ENCODE data around the gene BHMT.
"Not testable (repeated sequence)": the region's sequence is repeated elsewhere in the genome, so short reads cannot be mapped to it uniquely, and the experiment has no call there.

The BHMT gene

DNA sequence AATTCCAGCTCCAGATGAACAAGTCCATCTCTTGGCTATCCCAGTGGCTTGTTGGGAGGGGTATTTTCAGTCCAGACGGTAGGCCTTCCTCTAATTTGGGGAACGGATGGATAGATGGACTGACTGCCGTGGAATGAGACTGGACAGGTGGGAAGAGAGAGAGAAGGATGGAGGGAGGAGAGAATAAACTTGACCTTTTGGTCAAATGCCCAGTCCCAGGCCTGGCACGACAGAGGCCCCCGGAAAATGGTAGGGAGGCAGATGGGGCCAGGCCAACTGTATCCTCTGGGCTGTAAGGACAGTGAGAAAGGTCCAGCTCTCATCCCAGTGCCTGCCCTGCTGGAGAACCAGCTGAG lies 1.1 kb downstream of the BHMT start:
- DNase-seq, result no peak

DNA sequence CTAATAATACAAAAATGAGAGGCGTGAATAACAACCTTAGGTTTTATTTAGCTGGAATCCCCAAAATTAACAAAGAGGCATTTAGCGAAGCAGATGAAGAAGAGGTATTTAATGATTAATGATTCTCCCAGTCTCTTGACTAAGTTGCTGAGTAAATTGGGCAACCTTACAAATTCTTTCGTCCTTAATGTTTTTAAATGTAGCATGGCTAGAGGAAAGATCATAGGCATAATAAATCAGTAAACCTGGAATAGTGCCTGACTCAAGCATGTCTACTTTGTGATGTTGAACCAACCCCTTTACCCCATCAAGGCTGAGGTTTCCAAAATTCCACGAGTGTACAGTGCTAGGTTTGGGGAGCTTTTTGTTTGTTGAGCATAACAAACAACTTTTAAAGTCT lies 7.9 kb downstream of the BHMT start:
- DNase-seq, result no peak

DNA sequence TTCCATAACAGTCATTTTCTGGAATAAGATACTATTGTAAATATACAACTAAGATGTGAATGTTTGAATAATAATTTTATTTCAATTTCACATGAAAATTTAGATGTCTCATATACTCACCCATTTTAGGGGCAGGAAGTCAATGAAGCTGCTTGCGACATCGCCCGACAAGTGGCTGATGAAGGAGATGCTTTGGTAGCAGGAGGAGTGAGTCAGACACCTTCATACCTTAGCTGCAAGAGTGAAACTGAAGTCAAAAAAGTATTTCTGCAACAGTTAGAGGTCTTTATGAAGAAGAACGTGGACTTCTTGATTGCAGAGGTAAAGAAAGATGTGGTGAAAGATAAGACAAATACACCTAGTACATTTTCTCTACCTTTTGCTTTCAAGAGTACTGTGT lies 8.6 kb downstream of the BHMT start:
- DNase-seq, result no peak

DNA sequence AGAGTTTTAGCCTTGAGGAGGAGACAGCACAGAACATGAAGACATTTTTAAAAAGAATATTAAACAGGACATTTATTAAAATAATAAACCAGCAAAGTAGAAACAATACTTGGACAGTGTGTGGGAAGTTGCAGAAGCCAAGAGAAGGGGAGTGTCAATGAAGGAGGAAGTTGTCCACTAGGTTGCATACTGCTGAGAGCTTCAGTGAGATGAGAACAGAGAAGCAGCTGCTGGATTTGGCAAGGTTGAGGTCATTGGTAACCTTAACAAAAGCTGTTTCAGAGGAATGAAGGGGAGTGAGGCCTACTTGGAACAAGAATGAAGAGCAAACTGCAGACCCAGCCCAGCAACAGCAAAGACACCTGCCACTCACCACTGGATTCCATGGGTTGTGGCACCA lies 11.4 kb downstream of the BHMT start:
- no peak for DNase-seq

DNA sequence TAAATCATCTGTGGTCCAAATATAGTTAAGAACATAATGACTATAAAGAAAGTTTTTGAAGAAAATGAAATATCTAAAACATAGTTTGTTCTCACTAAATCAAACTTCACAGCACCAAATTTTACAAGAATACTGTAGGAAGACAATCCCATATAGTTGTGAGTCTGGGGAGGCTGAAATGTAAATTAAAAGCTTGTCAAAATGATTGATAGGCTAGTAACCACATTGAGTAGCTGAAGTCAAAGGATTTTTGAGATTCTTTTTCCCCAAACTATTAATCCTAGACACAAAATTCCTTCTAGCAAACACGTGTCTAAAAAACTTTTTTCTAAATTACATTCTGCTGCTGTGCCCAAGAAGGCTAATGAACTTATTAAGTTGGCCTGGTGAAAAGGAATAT lies 13.0 kb downstream of the BHMT start:
- DNase-seq, result no peak

DNA sequence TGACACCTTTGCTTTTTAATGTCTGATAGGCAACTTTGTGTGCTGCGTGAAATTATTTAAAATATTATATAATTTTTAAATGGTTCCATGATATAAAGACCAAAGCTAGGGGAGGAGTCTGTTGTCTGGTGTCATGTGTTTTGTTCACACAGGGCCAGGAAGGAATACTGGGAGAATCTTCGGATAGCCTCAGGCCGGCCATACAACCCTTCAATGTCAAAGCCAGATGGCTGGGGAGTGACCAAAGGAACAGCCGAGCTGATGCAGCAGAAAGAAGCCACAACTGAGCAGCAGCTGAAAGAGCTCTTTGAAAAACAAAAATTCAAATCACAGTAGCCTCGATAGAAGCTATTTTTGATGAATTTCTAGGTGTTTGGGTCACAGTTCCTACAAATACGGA lies 19.2 kb downstream of the BHMT start:
- DNase-seq, result no peak

DNA sequence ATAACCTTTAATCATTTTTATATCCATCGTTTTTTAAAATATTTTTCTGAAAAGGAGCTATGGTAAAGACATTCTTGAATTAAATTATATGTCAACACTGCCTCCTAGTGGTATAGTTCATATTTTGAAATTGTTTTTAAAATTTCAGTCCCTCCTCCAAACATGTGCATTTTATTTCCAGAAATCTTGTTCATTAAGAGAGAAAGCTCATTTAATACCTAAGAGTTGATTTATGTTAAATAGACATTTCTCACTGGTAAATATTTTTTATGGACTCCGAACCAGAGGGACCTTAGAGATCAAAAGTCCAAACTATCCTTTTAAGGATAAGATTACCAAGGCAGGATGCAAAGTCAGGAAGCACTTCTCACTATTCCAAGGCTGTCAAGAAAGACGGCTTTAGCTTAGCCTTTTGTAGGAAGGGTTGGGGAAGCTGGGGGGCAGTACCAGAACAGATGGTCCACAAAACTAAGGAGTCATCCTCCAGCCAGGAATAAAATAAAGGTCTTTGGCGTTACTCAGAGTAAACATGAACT lies 21.6 kb downstream of the BHMT start:
- DNase-seq, result peak; percentile 27

DNA sequence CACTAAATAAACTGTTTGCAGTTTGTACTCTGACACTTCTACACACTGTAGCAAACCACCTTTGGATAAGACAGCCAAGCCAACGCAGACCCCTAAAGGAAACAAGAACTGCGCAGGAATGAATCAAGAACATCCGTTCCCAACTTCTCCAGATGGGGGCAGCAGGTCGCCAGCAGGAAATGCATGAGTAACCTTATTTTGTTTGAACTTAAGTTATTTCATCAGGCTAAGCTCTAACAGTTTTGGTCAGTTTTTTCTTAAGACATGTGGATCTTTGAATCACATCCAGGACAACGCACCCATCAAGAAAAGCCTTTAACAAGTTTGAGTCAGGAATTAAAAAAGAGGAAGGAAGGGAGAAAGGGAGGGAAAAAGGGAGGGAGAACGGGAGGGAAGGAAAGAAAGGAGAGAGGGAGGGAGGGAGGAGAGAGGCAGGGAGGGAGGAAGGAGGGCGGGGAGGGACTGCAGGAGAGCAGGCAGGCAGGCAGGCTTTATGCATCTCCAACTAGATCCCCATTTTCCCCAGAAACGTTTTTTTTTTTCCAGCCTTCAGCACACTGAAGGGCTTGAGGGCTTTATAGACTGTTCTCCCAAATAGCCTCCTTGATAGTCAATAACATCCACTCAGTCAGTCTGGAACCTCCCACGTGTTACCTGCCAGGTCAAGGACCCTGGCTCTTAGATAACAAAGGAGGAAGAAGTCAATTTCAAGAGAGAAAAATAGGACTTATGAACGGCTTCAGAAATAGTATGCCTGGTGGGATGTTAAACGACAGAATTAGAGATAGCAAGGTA lies 22.2 kb downstream of the BHMT start:
- DNase-seq, result peak; percentile 29

DNA sequence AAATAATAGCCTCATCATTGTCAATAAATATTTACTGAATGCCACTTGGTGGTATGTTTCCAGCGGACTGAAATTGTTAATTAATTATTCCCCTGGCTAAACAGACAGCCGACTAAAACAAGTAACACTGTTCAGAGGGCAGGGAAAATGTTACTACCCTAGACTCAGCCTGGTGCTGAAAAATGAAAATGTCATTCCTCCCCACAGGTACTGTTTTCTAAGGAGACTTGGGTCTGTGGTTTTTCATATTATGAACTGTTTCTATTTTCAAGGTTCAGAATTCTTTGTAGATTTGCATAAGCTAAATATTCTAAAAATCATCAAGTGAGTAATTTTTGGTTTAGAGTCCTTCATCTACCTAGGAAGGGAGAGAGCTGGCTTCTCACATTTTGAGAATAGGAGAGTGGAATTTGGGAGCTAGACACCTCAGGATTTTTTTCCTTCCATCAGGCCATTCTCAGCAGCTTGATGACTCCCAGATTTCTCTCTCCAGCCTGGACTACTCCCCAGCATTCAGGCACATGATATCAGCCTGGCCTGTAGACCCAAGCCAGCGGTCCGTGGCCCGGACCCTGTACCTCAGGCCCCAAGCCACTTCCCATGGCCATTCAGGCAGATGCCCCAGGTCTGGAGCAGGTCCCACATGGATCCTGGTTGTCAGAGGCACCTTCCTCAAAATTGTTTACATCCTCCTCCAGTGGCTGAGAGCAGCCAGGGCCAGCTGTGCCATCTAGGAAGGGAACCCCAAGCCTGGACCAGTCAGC lies 24.4 kb downstream of the BHMT start:
- no peak for DNase-seq

DNA sequence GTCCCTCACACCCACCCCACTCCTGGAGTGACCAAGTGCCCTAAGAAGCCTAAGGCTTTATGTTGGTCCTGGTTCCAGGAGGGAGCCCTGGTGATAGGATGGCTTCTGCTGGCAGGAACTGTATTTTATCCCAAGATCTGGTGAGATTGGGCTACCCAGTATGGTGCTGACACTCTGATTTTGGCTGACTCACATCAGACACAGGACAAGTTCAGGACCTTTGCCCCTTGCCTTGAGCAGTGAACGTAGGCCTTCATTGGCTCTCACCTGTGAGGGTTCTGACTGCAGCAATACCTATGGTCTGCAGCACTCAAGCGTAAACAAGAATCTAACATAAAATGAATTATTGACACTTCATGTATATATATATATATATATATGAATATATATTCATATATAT lies 25.0 kb downstream of the BHMT start:
- no peak for DNase-seq

DNA sequence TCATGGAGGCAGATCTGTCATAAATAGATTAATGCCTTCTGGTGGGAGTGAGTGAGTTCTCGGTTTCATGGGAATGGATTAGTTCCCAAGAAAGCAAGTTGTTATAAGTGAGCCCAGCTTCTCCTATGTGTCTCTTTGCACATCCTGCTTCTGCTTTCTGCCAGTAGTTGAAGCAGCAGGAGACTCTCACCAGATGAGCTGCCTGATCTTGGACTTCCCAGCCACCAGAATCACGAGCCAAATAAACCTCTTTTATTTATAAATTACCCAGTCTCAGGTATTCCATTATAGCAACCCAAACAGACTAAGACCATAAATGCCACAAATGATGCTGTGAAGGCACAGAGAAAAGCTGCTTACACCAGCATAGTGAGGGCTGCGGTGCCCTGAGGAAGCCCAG lies 28.9 kb downstream of the BHMT start:
- no peak for DNase-seq

DNA sequence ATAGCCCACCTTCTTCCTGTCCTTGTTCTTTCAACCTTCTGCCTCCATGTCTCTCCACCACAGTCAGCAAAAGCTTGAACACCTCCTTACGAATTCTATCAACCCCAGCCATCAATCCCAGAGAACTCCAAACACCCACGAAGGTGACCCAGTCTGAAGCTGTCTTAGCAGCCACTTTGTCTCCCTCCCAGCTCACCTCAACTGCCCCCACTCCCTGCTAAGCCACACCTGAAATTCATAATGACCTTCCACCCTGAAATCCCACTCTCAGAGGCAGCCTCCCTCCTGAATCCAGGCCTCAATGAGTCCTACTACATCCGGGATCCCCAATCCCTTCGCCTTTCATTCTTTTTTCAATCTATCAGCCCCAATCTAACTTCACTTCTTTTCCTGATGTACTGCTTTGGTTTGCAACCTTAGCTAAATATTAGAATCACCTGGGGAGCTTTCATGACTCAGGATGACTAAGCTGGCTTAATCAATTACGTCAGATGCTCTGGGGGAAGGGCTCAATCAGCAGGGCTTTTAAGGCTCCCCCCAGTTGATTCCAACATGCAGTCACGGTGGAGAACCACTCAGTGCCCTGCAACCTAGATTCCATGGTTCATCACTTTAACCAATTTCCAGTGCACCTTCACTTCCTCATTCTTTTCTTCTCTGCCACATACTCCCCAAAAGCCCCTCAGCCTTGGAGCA lies 32.2 kb downstream of the BHMT start:
- DNase-seq, result no peak

DNA sequence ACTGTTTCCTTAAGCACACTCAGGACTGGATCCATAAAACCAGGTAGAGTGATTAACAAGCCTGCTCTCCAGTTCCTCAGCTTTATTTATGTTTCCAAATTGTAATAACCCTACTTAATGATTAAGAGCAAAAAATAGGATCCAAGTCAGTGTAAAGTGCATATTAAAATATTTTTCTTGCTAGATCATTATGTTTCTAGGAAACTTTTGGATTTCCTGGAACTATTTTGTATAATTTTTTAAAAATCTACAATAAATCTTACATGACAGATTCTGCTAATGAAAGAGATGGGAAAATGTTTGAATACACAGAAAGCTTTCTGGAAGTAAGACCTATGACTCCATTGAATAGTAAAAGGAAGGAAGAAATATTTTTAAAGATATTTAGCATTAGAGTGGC lies 35.5 kb downstream of the BHMT start:
- no peak for DNase-seq

DNA sequence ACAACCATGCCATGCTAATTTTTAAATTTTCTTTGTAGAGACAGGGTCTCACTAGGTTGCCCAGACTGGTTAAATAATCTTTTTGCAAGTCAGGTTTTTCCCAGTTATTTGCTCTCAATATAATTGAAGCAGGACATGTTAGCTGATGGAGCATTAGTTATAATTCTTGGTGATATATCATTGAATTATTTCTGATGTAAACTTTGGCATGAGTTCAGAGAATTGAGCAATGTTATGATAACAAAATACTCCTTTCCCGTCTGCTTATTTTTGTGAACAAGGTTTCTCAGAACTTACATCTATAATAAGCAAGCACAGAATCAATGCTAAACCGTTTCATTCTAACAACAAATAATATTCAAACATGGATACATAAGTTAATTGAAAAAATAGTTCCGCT lies 37.8 kb downstream of the BHMT start:
- DNase-seq, result no peak

DNA sequence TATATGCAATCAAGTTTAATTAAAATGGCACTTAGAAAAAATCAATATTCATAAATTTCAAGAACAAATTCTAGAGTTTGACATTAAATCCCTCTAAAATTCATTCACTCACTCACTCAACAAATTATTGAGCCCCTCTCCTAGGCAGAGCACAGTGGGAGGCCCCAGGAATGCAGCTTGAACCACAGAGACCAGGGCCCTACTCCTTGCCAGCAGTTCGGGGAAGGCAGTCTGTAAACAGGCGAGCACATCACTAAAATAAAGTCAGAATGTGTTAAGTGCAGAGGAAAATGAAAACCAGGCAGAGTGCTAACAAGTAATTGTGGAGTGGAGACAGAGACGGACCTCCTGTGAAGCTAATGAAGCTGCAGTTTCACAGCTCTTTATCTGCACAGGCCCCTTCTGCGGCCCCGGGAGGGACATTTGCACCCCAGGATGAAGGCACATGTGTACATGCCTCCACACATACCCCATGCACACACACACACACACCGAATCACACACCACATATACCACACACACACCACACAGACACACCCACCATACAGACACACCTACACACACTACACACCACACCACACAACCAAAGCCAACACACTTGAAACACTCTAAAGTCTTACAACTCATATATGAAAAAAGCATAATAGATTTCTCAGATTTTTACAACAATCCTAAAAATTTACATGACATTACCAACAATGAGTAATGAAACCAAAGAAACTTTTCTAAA lies 40.5 kb downstream of the BHMT start:
- DNase-seq, result no peak

DNA sequence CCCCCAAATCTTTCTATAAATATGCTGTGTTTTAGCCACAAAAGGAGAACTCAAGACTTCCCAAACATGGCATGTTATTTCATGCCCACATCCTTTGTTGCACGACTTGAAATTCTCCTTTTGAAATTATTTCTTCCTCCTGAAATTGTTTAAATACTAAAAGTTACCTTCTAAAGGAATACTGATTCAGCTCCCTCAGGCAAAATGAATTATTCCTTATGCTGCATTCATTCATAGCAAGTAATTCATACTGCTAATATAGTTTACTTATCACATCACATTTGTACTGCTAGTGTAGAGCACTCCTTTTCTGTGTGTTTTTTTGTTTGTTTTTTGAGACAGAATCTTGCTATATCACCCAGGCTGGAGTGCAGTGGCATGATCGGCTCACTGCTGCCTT lies 45.7 kb downstream of the BHMT start:
- no peak for DNase-seq

DNA sequence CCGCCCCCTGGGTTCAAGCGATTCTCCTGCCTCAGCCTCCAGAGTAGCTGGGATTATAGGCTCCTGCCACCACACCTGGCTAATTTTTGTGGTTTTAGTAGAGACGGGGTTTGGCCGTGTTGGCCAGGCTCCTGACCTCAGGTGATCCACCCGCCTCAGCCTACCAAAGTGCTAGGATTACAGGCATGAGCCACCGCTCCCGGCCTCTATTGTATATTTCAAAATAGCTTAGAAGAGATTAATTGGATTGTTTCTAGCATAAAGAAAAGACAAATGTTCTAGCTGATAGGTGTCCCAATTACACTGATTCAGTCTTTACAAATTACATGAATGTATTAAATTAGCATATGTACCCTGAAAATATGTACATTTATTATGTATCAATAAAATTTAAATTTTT lies 50.0 kb downstream of the BHMT start:
- not testable (repeated sequence) for DNase-seq

DNA sequence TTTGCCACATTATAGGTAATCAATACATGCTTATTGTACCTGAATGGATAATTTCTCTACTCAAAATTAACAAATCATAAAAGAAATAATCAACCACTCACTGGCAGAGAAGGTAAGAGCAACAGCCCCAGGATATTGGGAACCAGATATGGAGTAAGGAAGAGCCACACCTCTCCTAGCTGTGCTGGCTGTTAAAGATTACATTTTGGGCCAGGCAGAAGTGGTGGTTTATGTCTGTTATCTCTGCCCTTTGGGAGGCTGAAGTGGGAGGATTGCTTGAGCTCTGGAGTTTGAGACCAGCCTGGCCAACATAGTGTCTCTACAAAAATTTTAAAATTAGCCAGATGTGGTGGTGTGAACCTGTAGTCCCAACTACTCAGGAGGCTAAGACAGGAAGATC lies 56.4 kb downstream of the BHMT start:
- no peak for DNase-seq

DNA sequence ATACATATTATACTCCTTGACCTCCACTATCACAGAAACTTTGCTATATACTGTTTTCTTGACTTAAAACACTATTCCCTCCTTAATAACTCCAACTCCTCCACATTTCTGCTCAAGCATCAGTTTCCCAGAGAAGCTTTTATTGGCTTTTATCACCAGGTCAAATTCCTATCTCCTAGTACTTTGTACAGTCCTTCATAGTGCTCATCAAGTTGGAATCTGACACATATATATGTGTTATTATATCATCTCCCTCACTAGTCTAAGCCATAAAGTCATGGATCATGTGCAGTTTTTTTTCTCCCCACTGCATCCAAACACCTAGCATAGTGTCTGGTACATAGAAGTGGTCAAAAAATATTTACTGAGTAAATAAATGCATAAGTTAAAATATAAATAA lies 59.1 kb downstream of the BHMT start:
- no peak for DNase-seq

DNA sequence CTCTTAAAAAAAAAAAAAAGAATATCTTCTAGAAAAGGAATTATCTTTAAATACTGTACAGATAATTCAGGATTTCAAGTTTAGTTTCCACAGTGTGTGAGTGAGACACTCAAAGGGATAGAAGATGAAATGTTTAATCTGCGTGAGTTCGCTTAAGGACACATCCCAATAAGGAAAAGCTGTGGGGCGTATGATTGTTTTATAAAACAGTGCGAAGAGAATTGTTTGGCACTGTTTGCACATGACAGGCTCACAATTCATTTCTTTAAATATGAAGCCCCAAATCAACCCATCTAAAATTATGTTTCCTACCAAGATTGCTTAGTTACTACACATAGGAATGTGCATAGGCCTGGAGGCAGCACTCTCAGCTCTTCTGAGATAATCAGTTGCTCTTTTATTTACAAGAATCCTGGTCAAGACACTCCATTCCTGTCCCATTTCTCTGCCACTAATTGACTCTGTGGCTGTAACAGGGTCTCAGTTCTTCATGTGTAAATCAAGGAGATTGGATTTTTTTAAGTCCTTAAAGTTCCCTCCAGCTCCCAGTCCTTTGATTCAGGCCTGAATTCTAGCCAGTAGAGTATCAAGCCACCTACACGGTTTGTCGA lies 60.1 kb downstream of the BHMT start:
- DNase-seq, result no peak

DNA sequence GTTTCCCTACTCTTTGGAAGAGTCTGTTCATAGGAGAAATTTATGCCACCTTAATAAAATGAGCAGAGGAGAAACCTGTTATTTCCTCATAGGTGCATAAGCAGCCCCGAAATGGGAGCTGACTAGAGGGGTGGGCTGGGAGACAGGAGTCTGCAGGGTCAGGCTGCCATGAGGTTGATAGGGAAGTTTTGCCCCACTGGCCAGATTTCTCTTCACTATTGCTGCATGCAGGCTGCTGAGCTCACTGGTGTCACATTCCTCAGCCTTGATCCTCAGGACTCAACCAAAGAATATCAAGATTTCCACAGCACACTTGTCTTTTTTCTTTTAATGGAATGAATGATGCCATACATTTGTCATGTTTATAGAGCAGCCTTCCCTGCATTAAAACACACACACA lies 60.7 kb downstream of the BHMT start:
- no peak for DNase-seq

DNA sequence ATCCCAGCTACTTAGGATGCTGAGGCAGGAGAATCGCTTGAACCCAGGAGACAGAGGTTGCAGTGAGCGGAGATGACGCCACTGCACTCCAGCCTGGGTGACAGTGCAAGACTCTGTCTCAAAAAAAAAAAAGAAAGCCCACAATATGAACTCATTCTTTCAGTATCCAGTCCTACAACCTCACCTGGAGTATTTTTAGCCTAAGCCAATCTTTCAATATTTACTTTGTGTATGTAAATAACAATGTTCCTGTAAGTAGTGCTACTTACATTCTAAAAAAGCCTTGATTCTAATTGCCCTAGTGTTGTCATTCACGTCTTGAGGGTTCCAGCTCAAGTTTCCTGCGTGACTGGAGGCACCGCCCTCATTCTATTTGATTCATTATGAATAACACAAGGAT lies 62.0 kb downstream of the BHMT start:
- DNase-seq, result no peak

DNA sequence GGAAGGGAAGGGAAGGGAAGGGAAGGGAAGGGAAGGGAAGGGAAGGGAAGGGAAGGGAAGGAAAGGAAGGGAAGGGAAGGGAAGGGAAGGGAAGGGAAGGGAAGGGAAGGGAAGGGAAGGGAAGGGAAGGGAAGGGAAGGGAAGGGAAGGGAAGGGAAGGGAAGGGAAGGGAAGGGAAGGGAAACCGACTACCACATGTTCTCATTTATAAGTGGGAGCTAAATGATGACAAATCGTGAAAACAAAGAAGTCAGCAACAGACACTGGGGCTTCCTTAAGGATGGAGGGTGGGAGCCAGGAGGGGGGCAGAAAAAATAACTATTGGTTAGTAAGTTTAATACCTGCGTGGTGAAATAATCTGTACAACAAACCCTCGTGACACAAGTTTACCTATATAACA lies 68.8 kb downstream of the BHMT start:
- not testable (repeated sequence) for DNase-seq
